GM19035 (cell line): ENCODE measurements around the gene DLL4.

ENCODE experiments used
- ATAC-seq: cut with Tn5 transposase; IDR thresholded peaks from one replicate; pipeline ENCODE4 v1.9.1; 2021; ENCODE audit not compliant: unreplicated experiment

DLL4 gene

GRCh38 chr15:40925863-40926658 is 3.1 kb upstream of the DLL4 start:
- ATAC-seq: no peak

DNA sequence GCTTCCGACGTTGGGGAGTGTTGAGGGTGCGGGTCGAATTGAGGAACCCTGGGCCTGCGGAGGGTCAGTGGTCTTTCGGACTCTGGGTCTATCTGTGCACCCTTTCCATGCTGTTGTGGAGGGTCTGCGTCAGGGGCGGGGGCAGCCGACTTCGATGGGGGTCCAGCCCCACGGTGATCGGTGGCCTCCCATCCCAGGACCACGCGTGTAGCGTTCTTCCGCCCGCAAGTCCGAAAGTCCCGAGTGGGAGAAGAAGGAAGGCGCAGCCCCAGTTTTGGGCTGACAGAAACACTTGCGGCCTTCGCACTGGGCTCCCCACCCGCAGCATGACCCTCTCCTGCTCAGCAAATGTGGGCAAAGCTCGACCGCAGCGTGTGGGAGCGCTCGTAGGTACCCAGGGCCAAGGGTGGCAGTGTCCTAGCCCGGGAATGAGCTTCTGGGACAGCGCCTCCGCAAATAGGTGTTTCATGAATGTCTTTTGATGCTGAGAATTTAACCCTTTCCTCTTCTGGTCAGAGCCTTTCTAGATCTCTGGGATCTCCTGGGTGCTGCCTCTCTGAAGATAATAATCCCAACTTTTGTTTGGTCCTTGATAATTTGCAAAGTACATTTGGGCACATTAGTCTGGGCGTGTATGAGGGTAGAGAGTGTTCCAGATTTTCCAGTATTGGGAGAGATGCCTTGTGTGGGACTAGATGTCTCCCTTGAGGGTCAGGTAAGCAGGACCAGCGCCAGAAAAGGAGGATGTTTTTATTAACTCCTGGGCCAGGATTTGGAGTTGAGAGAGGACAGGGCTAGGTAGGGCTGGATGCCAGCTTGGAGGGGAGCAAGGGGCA is 2.3 kb upstream of the DLL4 start:
- ATAC-seq: no peak

DNA sequence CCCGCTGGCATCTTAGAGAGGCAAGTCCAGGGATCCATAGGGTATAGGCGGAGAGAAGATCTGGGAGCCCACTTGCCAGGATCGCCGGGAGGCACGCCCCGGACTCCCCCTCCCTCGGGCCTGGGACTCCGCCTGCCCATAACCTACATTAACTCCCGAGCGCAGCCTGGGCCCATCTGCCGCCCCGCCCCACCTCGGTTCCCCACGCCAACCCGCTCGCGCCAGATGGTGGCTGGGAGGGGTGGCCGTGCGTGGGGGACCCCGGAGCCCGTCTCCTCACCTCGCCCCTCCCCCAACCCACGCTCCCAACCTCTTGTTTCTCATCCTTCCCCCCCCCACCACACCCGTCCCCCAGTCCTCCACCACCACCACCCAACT is 1.7 kb upstream of the DLL4 start:
- no peak for ATAC-seq

DNA sequence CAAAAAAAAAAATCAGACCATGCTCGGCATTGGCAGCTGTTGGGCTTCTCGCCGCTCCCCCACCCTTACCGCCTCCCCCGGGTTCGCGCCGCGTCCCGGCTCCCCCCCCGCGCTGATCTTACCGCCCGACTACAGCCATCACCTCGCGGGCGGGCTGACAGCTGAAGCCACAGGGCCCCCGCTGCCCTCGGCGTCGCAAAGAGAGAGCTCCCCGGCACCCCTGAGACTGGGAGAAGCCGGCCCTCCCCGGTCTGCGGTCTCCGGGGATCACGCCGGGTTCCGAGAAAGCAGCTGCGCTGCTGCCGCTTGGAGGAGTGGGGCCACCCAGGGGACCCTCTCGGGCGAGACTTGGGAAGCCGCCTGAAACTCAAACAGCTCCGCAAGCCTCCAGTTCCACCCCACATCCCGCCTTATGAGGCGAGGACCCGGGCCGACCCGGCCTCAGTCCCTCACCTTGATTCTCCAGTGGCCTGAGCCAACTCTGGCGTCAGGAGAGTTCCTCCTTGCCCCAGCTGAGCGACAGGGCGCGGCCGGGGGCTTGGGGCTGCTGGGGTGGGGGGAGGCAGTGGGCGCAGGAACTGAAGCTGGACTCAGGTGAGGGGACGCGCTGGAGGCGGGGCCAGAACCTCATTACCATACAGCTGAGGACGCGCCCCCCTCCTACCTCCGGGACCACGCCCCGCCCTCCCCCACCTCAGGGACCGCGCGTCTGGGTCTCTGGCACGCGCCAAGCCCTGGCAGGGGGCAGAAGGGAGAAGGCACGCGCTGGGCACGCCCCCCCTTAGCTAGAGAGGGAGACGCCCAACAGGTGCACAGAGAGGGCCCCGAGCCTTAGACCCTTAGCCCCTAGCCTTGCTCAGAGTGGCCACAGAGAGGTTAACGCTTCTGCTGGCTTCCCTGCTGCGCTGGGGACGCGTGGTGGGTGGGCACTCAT is 1.0 kb upstream of the DLL4 start:
- no peak for ATAC-seq

DNA sequence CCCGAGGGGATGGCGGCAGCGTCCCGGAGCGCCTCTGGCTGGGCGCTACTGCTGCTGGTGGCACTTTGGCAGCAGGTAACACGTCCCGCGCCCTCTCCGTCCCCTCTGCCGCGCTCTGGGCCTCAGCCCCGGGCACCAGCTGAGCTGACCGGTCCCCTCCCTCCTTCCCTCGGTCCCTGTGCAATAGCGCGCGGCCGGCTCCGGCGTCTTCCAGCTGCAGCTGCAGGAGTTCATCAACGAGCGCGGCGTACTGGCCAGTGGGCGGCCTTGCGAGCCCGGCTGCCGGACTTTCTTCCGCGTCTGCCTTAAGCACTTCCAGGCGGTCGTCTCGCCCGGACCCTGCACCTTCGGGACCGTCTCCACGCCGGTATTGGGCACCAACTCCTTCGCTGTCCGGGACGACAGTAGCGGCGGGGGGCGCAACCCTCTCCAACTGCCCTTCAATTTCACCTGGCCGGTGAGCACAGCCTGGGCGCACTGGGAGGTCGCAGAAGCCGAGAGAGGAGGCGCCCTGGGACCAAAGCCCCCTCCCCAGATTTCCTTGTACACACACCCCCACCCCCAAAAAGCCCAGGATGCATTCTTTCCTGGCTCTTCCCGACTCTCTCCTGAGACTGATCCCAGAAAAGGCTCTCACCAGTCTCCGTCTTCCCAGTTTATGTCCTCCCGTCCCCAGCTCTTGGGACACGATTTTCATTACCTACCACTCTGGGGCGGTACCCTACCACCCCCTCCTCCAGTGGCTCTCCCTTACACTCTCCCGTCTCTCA is 705 bp downstream of the DLL4 start:
- ATAC-seq: no peak

- no peak for ATAC-seq
Measured at GRCh38 chr15:40930430-40931299, 1.5 kb downstream of the DLL4 start.

- ATAC-seq: no peak
Measured at GRCh38 chr15:40931300-40932142, 2.4 kb downstream of the DLL4 start.

GRCh38 chr15:40932156-40932555 is 3.0 kb downstream of the DLL4 start:
- no peak for ATAC-seq

DNA sequence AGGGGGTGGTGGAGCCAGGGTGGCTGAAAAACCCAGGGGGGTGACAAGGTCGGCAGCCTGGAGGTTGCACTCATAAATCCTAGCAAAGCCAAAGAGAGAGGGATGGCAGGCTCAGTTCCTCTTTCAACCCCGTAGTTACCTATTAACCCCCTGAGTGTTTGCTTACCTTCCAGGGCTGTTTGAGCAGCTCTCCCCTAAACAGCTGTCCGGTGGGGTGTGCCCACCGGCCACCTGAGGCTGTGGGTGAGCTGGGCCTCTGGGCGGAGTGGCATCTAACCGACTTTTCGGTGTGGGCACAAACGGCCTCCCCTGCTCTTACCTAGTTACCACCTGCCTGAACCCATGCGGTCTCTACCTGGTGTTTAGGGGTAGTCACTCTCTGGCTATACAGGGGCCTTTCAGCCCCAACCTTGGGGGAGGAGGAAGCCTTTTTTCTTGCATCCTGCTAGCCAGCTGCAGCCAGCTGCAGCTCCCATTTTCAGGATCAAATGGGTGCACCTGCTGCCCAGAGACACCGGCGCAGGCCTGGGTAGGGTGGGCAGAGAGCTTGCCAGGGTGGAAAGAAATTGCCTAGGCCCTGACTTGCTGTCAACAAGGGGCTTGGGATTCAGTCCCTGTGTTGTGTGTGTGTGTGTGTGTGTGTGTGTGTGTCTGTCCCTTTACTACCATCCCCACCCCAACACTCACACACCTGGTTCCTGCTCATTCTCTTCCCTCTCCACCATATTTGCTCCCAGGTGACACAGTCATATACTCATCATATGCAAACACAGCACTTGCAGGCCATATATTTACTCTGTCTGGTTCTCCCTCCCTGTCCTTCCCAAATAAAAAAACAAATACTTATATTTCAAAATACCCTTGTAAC is 3.7 kb downstream of the DLL4 start:
- ATAC-seq: no peak

- no peak for ATAC-seq
Measured at GRCh38 chr15:40933517-40933902, 4.4 kb downstream of the DLL4 start.

- no peak for ATAC-seq
Measured at GRCh38 chr15:40934457-40934856, 5.3 kb downstream of the DLL4 start.

DNA sequence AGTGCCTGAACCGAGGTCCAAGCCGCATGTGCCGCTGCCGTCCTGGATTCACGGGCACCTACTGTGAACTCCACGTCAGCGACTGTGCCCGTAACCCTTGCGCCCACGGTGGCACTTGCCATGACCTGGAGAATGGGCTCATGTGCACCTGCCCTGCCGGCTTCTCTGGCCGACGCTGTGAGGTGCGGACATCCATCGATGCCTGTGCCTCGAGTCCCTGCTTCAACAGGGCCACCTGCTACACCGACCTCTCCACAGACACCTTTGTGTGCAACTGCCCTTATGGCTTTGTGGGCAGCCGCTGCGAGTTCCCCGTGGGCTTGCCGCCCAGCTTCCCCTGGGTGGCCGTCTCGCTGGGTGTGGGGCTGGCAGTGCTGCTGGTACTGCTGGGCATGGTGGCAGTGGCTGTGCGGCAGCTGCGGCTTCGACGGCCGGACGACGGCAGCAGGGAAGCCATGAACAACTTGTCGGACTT is 7.1 kb downstream of the DLL4 start:
- ATAC-seq: no peak

DNA sequence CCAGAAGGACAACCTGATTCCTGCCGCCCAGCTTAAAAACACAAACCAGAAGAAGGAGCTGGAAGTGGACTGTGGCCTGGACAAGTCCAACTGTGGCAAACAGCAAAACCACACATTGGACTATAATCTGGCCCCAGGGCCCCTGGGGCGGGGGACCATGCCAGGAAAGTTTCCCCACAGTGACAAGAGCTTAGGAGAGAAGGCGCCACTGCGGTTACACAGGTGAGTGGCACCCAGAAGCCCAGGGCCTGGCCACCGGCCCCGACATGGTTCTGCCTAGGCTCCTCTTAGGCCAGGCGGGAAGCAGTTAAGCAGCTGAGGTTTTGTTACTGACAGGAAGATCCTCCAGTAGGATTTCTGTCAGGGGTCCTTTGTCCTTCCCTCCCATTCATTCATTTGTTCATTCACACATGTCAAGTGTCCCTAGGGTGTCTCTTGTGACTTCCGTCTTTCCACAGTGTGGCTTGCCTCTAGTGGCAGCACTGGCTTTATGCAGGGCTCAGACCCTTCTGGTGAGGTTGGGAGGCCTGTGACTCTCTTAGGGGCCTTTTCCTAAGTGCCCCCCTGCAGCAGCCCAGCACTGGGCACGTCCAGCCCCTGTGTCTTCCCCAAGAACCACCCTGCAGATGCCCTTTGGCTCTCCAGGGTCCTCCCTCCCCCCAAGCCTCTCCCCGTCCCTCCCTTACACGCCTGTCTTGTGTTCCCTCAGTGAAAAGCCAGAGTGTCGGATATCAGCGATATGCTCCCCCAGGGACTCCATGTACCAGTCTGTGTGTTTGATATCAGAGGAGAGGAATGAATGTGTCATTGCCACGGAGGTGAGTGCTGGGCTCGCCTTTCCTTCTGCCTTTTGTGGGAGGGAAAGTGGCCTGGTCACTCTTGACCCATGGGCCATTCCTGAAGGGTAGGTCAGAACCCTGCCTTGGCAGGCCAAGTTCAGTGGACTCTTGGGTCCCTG is 7.8 kb downstream of the DLL4 start:
- ATAC-seq: no peak

DNA sequence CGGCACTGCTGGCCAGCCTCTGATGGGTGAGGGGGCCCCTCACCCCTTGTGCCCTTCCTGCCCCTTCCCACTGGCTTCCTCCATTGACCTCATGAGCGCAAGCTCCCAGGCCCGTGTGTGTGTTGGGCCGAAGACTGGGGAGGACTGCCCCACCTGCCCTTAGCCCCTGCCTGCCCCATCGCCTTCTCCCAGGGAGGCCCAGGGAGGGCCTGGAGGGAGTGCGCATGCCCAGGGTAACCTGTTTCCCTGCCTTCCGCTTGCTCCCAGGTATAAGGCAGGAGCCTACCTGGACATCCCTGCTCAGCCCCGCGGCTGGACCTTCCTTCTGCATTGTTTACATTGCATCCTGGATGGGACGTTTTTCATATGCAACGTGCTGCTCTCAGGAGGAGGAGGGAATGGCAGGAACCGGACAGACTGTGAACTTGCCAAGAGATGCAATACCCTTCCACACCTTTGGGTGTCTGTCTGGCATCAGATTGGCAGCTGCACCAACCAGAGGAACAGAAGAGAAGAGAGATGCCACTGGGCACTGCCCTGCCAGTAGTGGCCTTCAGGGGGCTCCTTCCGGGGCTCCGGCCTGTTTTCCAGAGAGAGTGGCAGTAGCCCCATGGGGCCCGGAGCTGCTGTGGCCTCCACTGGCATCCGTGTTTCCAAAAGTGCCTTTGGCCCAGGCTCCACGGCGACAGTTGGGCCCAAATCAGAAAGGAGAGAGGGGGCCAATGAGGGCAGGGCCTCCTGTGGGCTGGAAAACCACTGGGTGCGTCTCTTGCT is 8.8 kb downstream of the DLL4 start:
- no peak for ATAC-seq

DNA sequence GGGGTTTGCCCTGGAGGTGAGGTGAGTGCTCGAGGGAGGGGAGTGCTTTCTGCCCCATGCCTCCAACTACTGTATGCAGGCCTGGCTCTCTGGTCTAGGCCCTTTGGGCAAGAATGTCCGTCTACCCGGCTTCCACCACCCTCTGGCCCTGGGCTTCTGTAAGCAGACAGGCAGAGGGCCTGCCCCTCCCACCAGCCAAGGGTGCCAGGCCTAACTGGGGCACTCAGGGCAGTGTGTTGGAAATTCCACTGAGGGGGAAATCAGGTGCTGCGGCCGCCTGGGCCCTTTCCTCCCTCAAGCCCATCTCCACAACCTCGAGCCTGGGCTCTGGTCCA is 9.4 kb downstream of the DLL4 start:
- no peak for ATAC-seq

GRCh38 chr15:40940296-40940801 is 11.2 kb downstream of the DLL4 start:
- no peak for ATAC-seq
